Astrocyte (in vitro differentiated cells and primary cell): ENCODE data around the gene SPATA13. TPM values are rescaled to one million over a fixed set of nuclear protein-coding genes. Genes with fewer than 3 reads are reported as not detected.
A peak's percentile ranks its signal among the peaks of the same experiment; 100 is the strongest.

ENCODE experiments used
- DNase-seq: peaks from one replicate; pipeline ENCODE4 v3.0.0-alpha.2; 2010; ENCODE audit warnings: low read depth
- FAIRE-seq: peaks from 2 replicates; lab custom pipeline; 2011; peaks lifted over from hg19 to GRCh38; lab: Jason Lieb, UNC
- H2AFZ ChIP-seq: 2 replicates; pipeline ENCODE4 v1.6.0; 2012; ENCODE audit warnings: low read depth, low read length, inconsistent platforms
- H3K27ac ChIP-seq: 2 replicates; pipeline ENCODE4 v1.5.1; 2011; ENCODE audit warnings: low read depth, low read length, inconsistent platforms
- H3K27me3 ChIP-seq: 2 replicates; pipeline ENCODE4 v1.6.0; 2011; ENCODE audit warnings: low read length, inconsistent platforms; ENCODE audit not compliant: insufficient read depth
- H3K36me3 ChIP-seq: 2 replicates; pipeline ENCODE4 v1.5.1; 2011; ENCODE audit warnings: low read length, inconsistent platforms; ENCODE audit not compliant: insufficient read depth
- H3K4me1 ChIP-seq: 2 replicates; pipeline ENCODE4 v1.5.1; 2011; ENCODE audit warnings: low read length, inconsistent platforms; ENCODE audit not compliant: insufficient read depth
- H3K4me2 ChIP-seq: 2 replicates; pipeline ENCODE4 v1.6.0; 2012; ENCODE audit warnings: low read length, inconsistent platforms
- H3K4me3 ChIP-seq: 2 replicates; pipeline ENCODE4 v1.5.1; 2011; ENCODE audit warnings: low read depth, mild to moderate bottlenecking, low read length, inconsistent platforms; ENCODE audit not compliant: insufficient read depth
- H3K79me2 ChIP-seq: 2 replicates; pipeline ENCODE4 v1.6.0; 2012; ENCODE audit warnings: mild to moderate bottlenecking, low read length, inconsistent platforms; ENCODE audit not compliant: insufficient read depth
- H3K9ac ChIP-seq: 2 replicates; pipeline ENCODE4 v1.6.0; 2012; ENCODE audit warnings: mild to moderate bottlenecking, low read length, inconsistent platforms
- H3K9me3 ChIP-seq: 2 replicates; pipeline ENCODE4 v1.5.1; 2012; ENCODE audit warnings: low read depth, mild to moderate bottlenecking, low read length, inconsistent platforms; ENCODE audit not compliant: insufficient read depth
- H4K20me1 ChIP-seq: 2 replicates; pipeline ENCODE4 v1.6.0; 2012; ENCODE audit warnings: low read length, inconsistent platforms; ENCODE audit not compliant: insufficient read depth
- H3K27ac Mint-ChIP-seq: one replicate; pipeline ENCODE4 v1.8.0; 2021; ENCODE audit warnings: mild to moderate bottlenecking, mixed read lengths; ENCODE audit not compliant: unreplicated experiment
- H3K27me3 Mint-ChIP-seq: one replicate; pipeline ENCODE4 v1.8.0; 2021; ENCODE audit warnings: low read depth, mixed read lengths; ENCODE audit not compliant: unreplicated experiment
- H3K36me3 Mint-ChIP-seq: one replicate; pipeline ENCODE4 v1.8.0; 2021; ENCODE audit warnings: low read depth, mixed read lengths; ENCODE audit not compliant: unreplicated experiment
- H3K4me1 Mint-ChIP-seq: one replicate; pipeline ENCODE4 v1.8.0; 2021; ENCODE audit warnings: low read depth, mixed read lengths; ENCODE audit not compliant: unreplicated experiment
- H3K4me3 Mint-ChIP-seq: one replicate; pipeline ENCODE4 v1.8.0; 2021; ENCODE audit warnings: mild to moderate bottlenecking, moderate library complexity, mixed read lengths; ENCODE audit not compliant: unreplicated experiment
- H3K9me3 Mint-ChIP-seq: one replicate; pipeline ENCODE4 v1.8.0; 2021; ENCODE audit warnings: mild to moderate bottlenecking, mixed read lengths; ENCODE audit not compliant: unreplicated experiment
- EZH2 ChIP-seq: IDR thresholded peaks from 2 replicates; pipeline ENCODE4 v1.6.1; 2012; ENCODE audit warnings: mild to moderate bottlenecking, low read length, inconsistent platforms; ENCODE audit not compliant: insufficient read depth
- total RNA-seq: library from RNA; stranded (reverse); gene quantifications from 2 replicates; pipeline ENCODE4 v1.2.1, GENCODE V29; 2021
- TF ChIP-seq, protein P1 (sequence below): IDR thresholded peaks from 2 replicates; pipeline ENCODE4 v1.5.1; 2011; ENCODE audit warnings: low read depth, mild to moderate bottlenecking, inconsistent platforms, low read length, moderate library complexity; ENCODE audit not compliant: insufficient read depth

Gene SPATA13
- total RNA-seq, 1 donor from 2014 or later = 6.2 TPM

GRCh38 chr13:24269821-24270220 lies 109.3 kb downstream of the SPATA13 start:
- Histone ChIP-seq H3K27me3 (no peaks in the 10 kb centered on the region), H3K9ac (no peak overlapping the region), H3K79me2 (no peaks in the 10 kb centered on the region), H2AFZ (no peak overlapping the region), H3K4me3 (no peak overlapping the region), H3K36me3 (no peaks in the 10 kb centered on the region), H3K27ac (no peak overlapping the region), H3K4me2 (peak overlapping the region; percentile 85), H3K9me3 (no peaks in the 10 kb centered on the region), H4K20me1 (no peaks in the 10 kb centered on the region), H3K4me1 (peaks cover 25% of the 10 kb centered on the region)
- Mint-ChIP-seq H3K4me3 (no peak overlapping the region), H3K27ac (peak overlapping the region; percentile 5), H3K36me3 (no peaks in the 10 kb centered on the region), H3K27me3 (no peaks in the 10 kb centered on the region), H3K9me3 (no peaks in the 10 kb centered on the region), H3K4me1 (peaks cover 29% of the 10 kb centered on the region)
- no peak for FAIRE-seq
- no peak for DNase-seq
- no peak for TF ChIP-seq EZH2
- TF ChIP-seq, protein P1, sequence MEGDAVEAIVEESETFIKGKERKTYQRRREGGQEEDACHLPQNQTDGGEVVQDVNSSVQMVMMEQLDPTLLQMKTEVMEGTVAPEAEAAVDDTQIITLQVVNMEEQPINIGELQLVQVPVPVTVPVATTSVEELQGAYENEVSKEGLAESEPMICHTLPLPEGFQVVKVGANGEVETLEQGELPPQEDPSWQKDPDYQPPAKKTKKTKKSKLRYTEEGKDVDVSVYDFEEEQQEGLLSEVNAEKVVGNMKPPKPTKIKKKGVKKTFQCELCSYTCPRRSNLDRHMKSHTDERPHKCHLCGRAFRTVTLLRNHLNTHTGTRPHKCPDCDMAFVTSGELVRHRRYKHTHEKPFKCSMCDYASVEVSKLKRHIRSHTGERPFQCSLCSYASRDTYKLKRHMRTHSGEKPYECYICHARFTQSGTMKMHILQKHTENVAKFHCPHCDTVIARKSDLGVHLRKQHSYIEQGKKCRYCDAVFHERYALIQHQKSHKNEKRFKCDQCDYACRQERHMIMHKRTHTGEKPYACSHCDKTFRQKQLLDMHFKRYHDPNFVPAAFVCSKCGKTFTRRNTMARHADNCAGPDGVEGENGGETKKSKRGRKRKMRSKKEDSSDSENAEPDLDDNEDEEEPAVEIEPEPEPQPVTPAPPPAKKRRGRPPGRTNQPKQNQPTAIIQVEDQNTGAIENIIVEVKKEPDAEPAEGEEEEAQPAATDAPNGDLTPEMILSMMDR = no peak

DNA sequence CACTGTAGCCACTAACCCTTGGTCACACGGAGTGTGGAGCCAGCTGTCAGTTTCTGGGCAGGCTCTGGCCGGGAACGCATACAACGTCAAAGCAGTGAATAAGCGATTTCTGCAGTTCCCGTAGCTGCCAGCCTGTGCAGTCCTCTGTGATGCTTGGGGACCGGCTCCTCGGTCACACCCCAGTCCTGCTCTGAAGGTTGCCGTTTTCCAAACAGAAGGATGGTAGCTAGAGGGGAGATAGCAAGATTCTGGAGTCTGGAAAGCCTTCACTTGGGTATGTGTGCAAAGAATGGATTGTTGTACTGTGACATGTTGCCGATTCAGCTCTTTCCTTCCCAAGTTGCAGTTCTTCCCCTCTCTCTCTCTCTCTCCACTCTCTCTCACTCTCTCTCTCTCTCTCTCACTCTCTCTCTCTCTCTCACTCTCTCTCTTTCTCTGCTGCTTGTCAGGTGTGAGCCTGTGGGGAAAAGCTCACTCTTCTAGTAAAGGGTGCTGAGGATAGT lies 110.2 kb downstream of the SPATA13 start:
- H3K9ac ChIP-seq = peak overlapping the region; percentile 75
- no peaks in the 10 kb centered on the region for H3K36me3 ChIP-seq
- no peaks in the 10 kb centered on the region for H3K36me3 Mint-ChIP-seq
- peaks cover 25% of the 10 kb centered on the region for H3K4me1 ChIP-seq
- H3K27ac Mint-ChIP-seq = peak overlapping the region; percentile 68
- no peaks in the 10 kb centered on the region for H4K20me1 ChIP-seq
- peak; percentile 59 for DNase-seq
- H3K9me3 Mint-ChIP-seq = no peaks in the 10 kb centered on the region
- H3K79me2 ChIP-seq = no peaks in the 10 kb centered on the region
- no peak overlapping the region for H3K27ac ChIP-seq
- peak overlapping the region; percentile 18 for H3K4me3 Mint-ChIP-seq
- TF ChIP-seq, protein P1 = no peak
- TF ChIP-seq EZH2 = no peak
- peaks cover 25% of the 10 kb centered on the region for H3K4me1 Mint-ChIP-seq
- FAIRE-seq = peak; percentile 84
- H3K27me3 ChIP-seq = no peaks in the 10 kb centered on the region
- H3K4me2 ChIP-seq = peak overlapping the region; percentile 85
- peak overlapping the region; percentile 85 for H2AFZ ChIP-seq
- peak overlapping the region; percentile 54 for H3K4me3 ChIP-seq
- no peaks in the 10 kb centered on the region for H3K27me3 Mint-ChIP-seq
- H3K9me3 ChIP-seq = no peaks in the 10 kb centered on the region

GRCh38 chr13:24271231-24271600 lies 110.7 kb downstream of the SPATA13 start:
- H3K36me3 Mint-ChIP-seq = no peaks in the 10 kb centered on the region
- DNase-seq (no peak), FAIRE-seq (peak; percentile 5)
- peak overlapping the region; percentile 75 for H3K9ac ChIP-seq
- H3K4me1 Mint-ChIP-seq = peaks cover 25% of the 10 kb centered on the region
- H3K4me2 ChIP-seq = peak overlapping the region; percentile 85
- H3K79me2 ChIP-seq = no peaks in the 10 kb centered on the region
- peak overlapping the region; percentile 85 for H2AFZ ChIP-seq
- no peaks in the 10 kb centered on the region for H3K9me3 Mint-ChIP-seq
- H3K4me1 ChIP-seq = peaks cover 25% of the 10 kb centered on the region
- H3K27ac Mint-ChIP-seq = peak overlapping the region; percentile 68
- no peaks in the 10 kb centered on the region for H3K36me3 ChIP-seq
- peak overlapping the region; percentile 29 for H3K27ac ChIP-seq
- TF ChIP-seq EZH2 = no peak
- TF ChIP-seq, protein P1 = no peak
- H3K27me3 ChIP-seq = no peaks in the 10 kb centered on the region
- H3K4me3 Mint-ChIP-seq = peak overlapping the region; percentile 18
- H3K9me3 ChIP-seq = no peaks in the 10 kb centered on the region
- H4K20me1 ChIP-seq = no peaks in the 10 kb centered on the region
- no peaks in the 10 kb centered on the region for H3K27me3 Mint-ChIP-seq
- H3K4me3 ChIP-seq = peak overlapping the region; percentile 55
